Transverse colon (tissue), 3 donors: Measurements from ENCODE around the gene MGAT3.

Experiments
- EP300 ChIP-seq: sonication (generic); formaldehyde crosslinking; IDR thresholded peaks from one replicate; pipeline ENCODE4 v1.6.1; 2017; ENCODE audit warnings: antibody characterized with exemption, low read depth
- TF ChIP-seq, protein P1 (sequence below), 5 experiments: fragments of 200-600 bp in 3 of 5; fragments of 450-650 bp in 2 of 5; sonication (generic) in 3 of 5; IDR thresholded peaks; 1 replicate in 2 of 5; 2 replicates in 3 of 5; pipeline ENCODE4 v1.5.1; 2016 to 2017; ENCODE audit warnings: antibody characterized with exemption in 5 of 5, inconsistent platforms in 3 of 5, mild to moderate bottlenecking in 2 of 5, moderate library complexity in 1 of 5

DNA sequence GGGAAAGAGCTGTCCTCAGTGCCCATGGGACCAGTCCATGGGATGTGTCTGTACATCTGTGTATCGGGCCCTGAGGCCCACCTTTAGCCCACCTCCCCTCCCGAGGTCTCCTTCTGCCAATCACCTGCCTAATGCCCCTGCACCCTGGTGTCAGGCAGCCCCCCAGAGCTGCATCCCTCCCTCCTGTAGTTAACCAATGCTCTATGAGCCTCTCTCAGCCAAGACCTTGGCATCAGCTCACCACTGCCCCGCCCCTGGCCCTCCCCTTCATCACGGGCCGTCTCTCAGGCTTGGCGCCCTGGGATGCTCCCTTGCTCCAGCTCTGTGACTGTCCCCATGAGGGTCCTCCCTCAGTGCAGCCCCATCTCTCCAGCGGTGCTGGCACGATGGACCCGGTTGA is 18.5 kb downstream of the MGAT3 start:
- TF ChIP-seq, protein P1, sequence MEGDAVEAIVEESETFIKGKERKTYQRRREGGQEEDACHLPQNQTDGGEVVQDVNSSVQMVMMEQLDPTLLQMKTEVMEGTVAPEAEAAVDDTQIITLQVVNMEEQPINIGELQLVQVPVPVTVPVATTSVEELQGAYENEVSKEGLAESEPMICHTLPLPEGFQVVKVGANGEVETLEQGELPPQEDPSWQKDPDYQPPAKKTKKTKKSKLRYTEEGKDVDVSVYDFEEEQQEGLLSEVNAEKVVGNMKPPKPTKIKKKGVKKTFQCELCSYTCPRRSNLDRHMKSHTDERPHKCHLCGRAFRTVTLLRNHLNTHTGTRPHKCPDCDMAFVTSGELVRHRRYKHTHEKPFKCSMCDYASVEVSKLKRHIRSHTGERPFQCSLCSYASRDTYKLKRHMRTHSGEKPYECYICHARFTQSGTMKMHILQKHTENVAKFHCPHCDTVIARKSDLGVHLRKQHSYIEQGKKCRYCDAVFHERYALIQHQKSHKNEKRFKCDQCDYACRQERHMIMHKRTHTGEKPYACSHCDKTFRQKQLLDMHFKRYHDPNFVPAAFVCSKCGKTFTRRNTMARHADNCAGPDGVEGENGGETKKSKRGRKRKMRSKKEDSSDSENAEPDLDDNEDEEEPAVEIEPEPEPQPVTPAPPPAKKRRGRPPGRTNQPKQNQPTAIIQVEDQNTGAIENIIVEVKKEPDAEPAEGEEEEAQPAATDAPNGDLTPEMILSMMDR (IDR thresholded peaks at IDR 0.05) = no peak
- TF ChIP-seq EP300 = no peak
